Panc1 (cell line): ENCODE data around the gene SCARB2. TPM values are rescaled to one million over a fixed set of nuclear protein-coding genes. Genes with fewer than 3 reads are reported as not detected.

Experiments
- ATAC-seq: fragments of 200-7000 bp; cut with Tn5 transposase; 2 replicates; pipeline ENCODE4 v1.9.1; 2020; ENCODE audit warnings: mild to moderate bottlenecking, moderate library complexity
- BruUV-seq: library from RNA; stranded (reverse); fragments of 400-500 nt; replicated peaks from 2 replicates; lab custom pipeline; 2021; lab: Mats Ljungman, UMichigan
- CTCF ChIA-PET: fragments of 300-600 bp; sonication (Branson Sonifier 250); formaldehyde crosslinking; loops from one replicate; lab custom pipeline; 2022; ENCODE audit warnings: antibody characterized with exemption; lab: Charles Lee
- POLR2A ChIA-PET: fragments of 300-600 bp; sonication (Branson Sonifier 250); formaldehyde crosslinking; loops from one replicate; lab custom pipeline; 2022; ENCODE audit warnings: antibody characterized with exemption; lab: Charles Lee
- DNase-seq: peaks from one replicate; pipeline ENCODE4 v3.0.0-alpha.2; 2010; ENCODE audit warnings: low read depth, low spot score
- H3K27ac ChIP-seq: 2 replicates; pipeline ENCODE4 v1.5.1; 2011; ENCODE audit warnings: mild to moderate bottlenecking, low read length, inconsistent platforms
- H3K27me3 ChIP-seq: fragments of 200-500 bp; sonication (Bioruptor generic); 2 replicates; pipeline ENCODE4 v1.6.0; 2014; ENCODE audit warnings: low read length, inconsistent platforms; ENCODE audit not compliant: control insufficient read depth, insufficient read depth
- H3K36me3 ChIP-seq: fragments of 200-500 bp; sonication (Bioruptor generic); 2 replicates; pipeline ENCODE4 v1.5.1; 2014; ENCODE audit warnings: inconsistent platforms, mild to moderate bottlenecking, low read length, moderate library complexity; ENCODE audit not compliant: control insufficient read depth, insufficient read depth
- H3K4me1 ChIP-seq: 2 replicates; pipeline ENCODE4 v1.5.1; 2011; ENCODE audit warnings: inconsistent platforms, mild to moderate bottlenecking, low read length, moderate library complexity; ENCODE audit not compliant: control insufficient read depth, insufficient read depth
- H3K4me3 ChIP-seq, 2 experiments: 2 replicates each; pipeline ENCODE4 v1.5.1; 2011 to 2012; ENCODE audit warnings: low read depth in 2 of 2, low read length in 2 of 2, mild to moderate bottlenecking in 2 of 2, inconsistent platforms in 1 of 2, moderate library complexity in 1 of 2
- H3K9me3 ChIP-seq: fragments of 200-500 bp; sonication (Bioruptor generic); 2 replicates; pipeline ENCODE4 v1.5.1; 2014; ENCODE audit warnings: low read depth, mild to moderate bottlenecking, inconsistent platforms, low read length, moderate library complexity; ENCODE audit not compliant: control insufficient read depth, insufficient read depth
- POLR2AphosphoS5 ChIP-seq: IDR thresholded peaks from 2 replicates; pipeline ENCODE4 v1.6.1; 2012; ENCODE audit warnings: mild to moderate bottlenecking, low read depth, low read length, moderate library complexity
- SIN3A ChIP-seq: IDR thresholded peaks from 2 replicates; pipeline ENCODE4 v1.6.1; 2012; ENCODE audit warnings: low read depth, mild to moderate bottlenecking, low read length, moderate library complexity, borderline replicate concordance; ENCODE audit not compliant: insufficient read depth
- TCF7L2 ChIP-seq: IDR thresholded peaks from 2 replicates; pipeline ENCODE4 v1.6.1; 2011; ENCODE audit warnings: mild to moderate bottlenecking, low read depth, low read length, inconsistent platforms
- in situ Hi-C: cut with HindIII; loops from 2 replicates; pipeline ENCODE4 v1.10.0; 2016; ENCODE audit warnings: low sequenced_read_pairs, low pct_unique_long_range_greater_than_20kb
- intact Hi-C: fragments of 100-400 bp; cut with micrococcal nuclease; formaldehyde crosslinking; loops from one replicate; pipeline ENCODE4 v1.10.0; 2022; ENCODE audit not compliant: unreplicated experiment
- total RNA-seq: library from RNA; stranded (reverse); gene quantifications from one replicate; pipeline ENCODE4 v1.2.1, GENCODE V29; 2021; ENCODE audit not compliant: unreplicated experiment
- TF ChIP-seq, protein P1 (sequence below): fragments of 450-650 bp; IDR thresholded peaks from 2 replicates; pipeline ENCODE4 v1.5.1; 2017; ENCODE audit warnings: mild to moderate bottlenecking
- TF ChIP-seq, protein P2 (sequence below), 2 experiments: IDR thresholded peaks; 2 replicates each; pipeline ENCODE4 v1.6.1; 2011 to 2012; ENCODE audit warnings: low read depth in 2 of 2, control low read depth in 1 of 2, low read length in 1 of 2, mild to moderate bottlenecking in 1 of 2, moderate library complexity in 1 of 2; ENCODE audit not compliant: insufficient read depth in 1 of 2

The SCARB2 gene
- total RNA-seq, 1 experiment from 2014 or later: 59.4 TPM

DNA sequence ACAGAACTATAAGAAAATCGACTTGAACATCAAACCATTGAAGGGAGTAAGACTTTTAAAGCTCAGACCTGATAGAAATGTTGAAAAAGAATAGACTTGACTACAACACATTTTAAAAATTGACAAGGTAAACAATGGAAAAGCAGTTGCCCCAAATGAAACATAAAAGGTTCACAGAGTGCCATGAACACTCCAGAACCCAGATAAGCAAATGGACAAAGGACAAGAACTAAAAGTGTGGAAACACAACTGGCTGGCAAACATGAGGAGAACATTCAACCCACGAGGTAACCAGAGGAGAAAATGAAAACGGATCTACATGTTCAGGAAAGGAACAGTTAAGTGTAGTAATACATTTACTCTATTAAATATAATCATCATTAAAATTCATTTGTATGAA, 26.5 kb downstream of the SCARB2 start:
- Histone ChIP-seq H3K9me3 (no peaks in the 10 kb centered on the region), H3K27ac (no peak overlapping the region), H3K36me3 (no peaks in the 10 kb centered on the region; the same call in 1 of the 2 replicates), H3K4me3 (no peak overlapping the region), H3K4me1 (no peaks in the 10 kb centered on the region), H3K27me3 (no peaks in the 10 kb centered on the region)
- in situ Hi-C loops: no loop called here
- TF ChIP-seq SIN3A: no peak
- TF ChIP-seq, protein P1, sequence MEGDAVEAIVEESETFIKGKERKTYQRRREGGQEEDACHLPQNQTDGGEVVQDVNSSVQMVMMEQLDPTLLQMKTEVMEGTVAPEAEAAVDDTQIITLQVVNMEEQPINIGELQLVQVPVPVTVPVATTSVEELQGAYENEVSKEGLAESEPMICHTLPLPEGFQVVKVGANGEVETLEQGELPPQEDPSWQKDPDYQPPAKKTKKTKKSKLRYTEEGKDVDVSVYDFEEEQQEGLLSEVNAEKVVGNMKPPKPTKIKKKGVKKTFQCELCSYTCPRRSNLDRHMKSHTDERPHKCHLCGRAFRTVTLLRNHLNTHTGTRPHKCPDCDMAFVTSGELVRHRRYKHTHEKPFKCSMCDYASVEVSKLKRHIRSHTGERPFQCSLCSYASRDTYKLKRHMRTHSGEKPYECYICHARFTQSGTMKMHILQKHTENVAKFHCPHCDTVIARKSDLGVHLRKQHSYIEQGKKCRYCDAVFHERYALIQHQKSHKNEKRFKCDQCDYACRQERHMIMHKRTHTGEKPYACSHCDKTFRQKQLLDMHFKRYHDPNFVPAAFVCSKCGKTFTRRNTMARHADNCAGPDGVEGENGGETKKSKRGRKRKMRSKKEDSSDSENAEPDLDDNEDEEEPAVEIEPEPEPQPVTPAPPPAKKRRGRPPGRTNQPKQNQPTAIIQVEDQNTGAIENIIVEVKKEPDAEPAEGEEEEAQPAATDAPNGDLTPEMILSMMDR: no peak
- TF ChIP-seq POLR2AphosphoS5: no peak
- TF ChIP-seq TCF7L2: no peak
- TF ChIP-seq, protein P2, sequence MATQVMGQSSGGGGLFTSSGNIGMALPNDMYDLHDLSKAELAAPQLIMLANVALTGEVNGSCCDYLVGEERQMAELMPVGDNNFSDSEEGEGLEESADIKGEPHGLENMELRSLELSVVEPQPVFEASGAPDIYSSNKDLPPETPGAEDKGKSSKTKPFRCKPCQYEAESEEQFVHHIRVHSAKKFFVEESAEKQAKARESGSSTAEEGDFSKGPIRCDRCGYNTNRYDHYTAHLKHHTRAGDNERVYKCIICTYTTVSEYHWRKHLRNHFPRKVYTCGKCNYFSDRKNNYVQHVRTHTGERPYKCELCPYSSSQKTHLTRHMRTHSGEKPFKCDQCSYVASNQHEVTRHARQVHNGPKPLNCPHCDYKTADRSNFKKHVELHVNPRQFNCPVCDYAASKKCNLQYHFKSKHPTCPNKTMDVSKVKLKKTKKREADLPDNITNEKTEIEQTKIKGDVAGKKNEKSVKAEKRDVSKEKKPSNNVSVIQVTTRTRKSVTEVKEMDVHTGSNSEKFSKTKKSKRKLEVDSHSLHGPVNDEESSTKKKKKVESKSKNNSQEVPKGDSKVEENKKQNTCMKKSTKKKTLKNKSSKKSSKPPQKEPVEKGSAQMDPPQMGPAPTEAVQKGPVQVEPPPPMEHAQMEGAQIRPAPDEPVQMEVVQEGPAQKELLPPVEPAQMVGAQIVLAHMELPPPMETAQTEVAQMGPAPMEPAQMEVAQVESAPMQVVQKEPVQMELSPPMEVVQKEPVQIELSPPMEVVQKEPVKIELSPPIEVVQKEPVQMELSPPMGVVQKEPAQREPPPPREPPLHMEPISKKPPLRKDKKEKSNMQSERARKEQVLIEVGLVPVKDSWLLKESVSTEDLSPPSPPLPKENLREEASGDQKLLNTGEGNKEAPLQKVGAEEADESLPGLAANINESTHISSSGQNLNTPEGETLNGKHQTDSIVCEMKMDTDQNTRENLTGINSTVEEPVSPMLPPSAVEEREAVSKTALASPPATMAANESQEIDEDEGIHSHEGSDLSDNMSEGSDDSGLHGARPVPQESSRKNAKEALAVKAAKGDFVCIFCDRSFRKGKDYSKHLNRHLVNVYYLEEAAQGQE (IDR thresholded peaks at IDR 0.05; ENCODE audit: insufficient read depth in 1 of 2, low read depth in 2 of 2, low read length in 1 of 2): no peak
- intact Hi-C loops: no loop called here
- no TSS peak for BruUV-seq
- ATAC-seq (no peak), DNase-seq (no peak)
- POLR2A ChIA-PET: no interaction called here
- CTCF ChIA-PET: no interaction called here

DNA sequence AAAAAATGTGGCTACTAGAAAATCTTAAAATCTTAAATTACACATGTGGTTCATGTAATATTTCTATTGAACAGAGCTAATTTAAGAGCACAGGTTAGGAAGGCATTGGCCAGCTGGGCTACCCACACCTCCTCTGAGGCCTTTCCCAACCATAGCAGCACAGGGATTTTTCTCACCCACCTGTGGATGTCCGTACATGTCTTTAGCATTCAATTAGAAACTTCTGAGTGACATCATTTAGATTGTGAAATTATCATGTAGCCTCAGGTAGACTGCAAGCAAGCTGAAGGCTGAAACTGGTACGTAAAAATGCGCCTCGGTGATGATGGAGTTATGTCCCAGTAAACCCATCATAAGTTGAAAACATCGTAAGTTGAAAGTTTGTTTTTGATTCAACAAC, 31.2 kb downstream of the SCARB2 start:
- DNase-seq (no peak), ATAC-seq (no peak)
- TF ChIP-seq, protein P2 (IDR thresholded peaks at IDR 0.05; ENCODE audit: insufficient read depth in 1 of 2, low read depth in 2 of 2, low read length in 1 of 2): no peak
- H3K36me3 ChIP-seq: peaks cover 4% of the 10 kb centered on the region; the same call in 1 of the 2 replicates
- ChIA-PET POLR2A (no interaction called here), CTCF (no interaction called here)
- no peak overlapping the region for H3K4me3 ChIP-seq
- intact Hi-C loops (no loop called here), in situ Hi-C loops (no loop called here)
- BruUV-seq: no TSS peak
- H3K27me3 ChIP-seq: no peaks in the 10 kb centered on the region
- H3K4me1 ChIP-seq: no peaks in the 10 kb centered on the region
- H3K27ac ChIP-seq: no peak overlapping the region
- H3K9me3 ChIP-seq: no peaks in the 10 kb centered on the region
